GM18505 (cell line): Measurements from ENCODE around the gene ANP32A.

Experiments
- ATAC-seq: cut with Tn5 transposase; IDR thresholded peaks from one replicate; pipeline ENCODE4 v1.9.1; 2021; ENCODE audit not compliant: unreplicated experiment
- POLR2A ChIP-seq: IDR thresholded peaks from 4 replicates; pipeline ENCODE4 v1.6.1; 2011; ENCODE audit warnings: borderline replicate concordance; ENCODE audit not compliant: insufficient read depth, insufficient read length; ENCODE audit errors: extremely low read depth

The ANP32A gene

DNA sequence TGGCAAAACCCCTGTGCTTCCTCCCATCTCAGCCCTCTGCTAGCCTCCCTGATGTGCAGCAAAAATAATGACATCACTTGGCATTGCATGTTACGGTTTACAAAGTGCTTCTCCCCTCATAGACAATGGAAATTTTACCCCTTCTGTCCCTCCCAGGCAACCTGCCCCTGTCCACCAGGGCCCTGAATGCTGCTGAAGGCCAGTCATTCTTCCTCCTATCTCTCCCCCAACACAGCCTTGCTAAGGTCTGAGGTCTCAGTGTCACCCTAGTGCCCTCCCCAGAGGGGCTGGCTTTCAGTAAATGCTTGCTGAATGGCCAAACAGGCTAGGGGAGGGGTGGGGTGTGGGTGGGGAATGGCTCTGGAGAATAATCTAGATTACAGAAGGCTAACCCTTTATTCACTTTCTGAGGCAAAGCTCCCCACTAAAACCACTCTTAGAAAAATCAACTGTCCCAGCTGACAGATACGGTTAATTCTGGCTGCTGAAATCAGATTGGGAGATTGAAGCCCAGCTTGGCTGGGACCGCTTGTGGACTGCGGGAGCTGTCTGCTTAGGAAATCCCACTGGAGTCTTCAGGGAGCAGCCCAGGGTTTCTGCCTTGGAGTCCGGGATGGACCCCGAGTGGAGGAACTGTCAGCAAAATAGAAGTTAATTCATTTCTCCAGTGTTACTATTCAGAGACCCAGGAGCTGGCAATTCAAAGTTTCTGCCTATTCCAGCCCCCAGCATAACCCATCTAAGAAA, 22.9 kb downstream of the ANP32A start:
- ATAC-seq = no peak
- no peak for TF ChIP-seq POLR2A

- ATAC-seq = no peak
- TF ChIP-seq POLR2A = no peak
These were observed 23.5 kb downstream of the ANP32A start for GRCh38 chr15:68797191-68797590.

DNA sequence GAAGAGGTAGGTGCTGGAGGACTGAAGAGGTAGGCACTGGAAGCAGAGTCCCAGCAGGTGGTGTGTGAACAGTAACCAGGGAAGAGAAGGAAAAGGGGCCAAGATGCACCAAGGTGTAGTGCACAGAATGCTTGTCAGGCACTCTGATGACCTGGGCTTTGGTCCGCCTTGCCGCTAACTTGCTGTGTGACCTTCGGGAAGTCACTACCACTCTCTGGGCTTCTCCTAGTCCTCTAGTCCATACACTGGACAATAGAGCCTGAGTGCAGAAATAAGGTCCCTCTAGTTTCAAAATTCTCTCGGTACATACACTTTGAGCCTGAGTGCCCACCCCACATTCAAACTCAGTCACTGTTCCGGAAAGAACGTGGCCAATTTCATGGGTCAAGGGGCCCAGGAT, 24.1 kb downstream of the ANP32A start:
- ATAC-seq = no peak
- TF ChIP-seq POLR2A = no peak

DNA sequence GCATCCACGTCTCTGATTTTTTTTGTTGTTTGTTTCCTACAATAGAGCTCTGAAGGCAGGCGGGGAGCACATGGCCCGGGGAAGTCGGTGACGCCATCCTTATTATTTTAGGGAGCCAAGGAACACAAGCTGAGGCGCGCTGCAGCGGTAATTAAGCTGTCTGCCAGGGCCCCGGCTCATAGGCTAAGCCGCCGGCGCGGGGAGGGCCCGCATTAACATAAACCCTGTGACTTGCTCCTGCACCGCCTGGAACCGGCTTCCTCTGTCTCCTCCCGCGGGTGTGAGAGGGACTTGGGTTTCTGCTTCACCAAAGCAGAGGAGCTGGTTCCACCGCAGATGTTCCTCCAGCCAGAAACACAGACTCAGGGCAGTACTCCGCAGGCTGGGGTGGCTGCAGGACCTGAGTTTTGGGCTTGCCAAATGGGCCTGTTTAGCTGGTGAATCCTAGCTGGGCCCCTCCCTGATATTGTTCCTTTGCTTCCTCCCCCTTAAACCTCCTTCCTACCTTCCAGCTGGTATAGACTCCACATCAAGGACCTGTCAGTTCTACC, 25.3 kb downstream of the ANP32A start:
- ATAC-seq = peak; percentile 45
- peak; percentile 62 for TF ChIP-seq POLR2A

DNA sequence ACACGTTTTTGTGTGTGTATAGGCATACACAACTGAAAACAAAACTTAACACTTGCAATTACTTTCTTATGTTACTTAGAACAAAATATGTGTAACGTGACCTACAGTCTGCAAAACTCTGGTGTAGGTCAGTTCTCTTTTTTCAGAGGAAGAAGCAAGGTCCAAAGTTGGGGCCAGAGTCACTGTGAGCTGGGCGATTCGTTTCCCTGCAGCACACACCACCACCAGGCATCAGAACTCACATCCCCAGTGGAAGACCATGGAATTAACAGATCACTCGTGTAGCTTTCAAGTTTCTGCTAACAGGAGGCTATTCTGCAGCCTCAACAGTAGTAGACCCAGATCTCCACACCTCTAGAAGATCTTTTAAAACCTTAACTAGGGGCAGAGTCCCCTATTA, 25.8 kb downstream of the ANP32A start:
- ATAC-seq = no peak
- no peak for TF ChIP-seq POLR2A

GRCh38 chr15:68794307-68794706, 26.4 kb downstream of the ANP32A start:
- no peak for ATAC-seq
- no peak for TF ChIP-seq POLR2A

GRCh38 chr15:68793776-68794175, 26.9 kb downstream of the ANP32A start:
- ATAC-seq = no peak
- no peak for TF ChIP-seq POLR2A

DNA sequence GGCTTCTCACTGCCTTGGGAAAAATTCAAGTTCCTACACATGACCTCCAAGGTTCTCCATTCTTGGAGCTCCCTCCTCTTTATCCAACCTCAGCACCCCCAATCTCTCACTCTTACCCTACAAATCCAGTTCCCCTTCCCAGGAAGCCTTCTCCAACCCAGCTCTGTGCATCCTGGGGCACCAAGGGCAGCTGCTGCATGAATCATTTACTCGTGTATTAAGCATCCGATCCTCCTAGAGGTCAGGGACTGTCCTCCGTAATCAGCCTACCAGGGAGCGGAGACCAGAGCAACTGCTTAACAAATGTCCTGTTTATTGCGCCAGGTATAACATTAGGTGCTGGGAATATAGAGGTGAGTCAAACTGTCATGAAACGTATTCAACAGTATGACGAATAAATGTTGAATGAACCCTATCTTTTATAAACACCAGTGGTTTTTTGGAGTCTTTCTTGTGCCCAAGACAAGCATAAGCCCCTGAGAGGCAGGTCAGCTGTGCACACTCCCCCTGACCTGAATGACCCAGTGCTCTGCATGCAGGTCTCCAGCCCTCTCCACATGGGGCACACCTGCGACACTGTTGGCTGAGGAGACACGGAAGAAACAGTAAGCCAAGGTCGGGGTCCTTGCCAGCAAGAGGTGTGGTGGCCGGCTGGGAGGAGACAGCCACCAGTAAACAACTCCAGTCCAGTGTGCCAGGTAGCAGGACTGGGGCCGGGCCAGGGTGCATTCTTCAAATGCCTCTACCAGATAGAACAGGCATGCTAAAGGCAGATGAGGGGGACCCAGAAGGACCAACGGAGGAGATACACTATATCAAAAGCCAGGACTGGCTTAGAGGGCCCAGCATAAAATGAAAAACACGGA, 27.6 kb downstream of the ANP32A start:
- TF ChIP-seq POLR2A = no peak

DNA sequence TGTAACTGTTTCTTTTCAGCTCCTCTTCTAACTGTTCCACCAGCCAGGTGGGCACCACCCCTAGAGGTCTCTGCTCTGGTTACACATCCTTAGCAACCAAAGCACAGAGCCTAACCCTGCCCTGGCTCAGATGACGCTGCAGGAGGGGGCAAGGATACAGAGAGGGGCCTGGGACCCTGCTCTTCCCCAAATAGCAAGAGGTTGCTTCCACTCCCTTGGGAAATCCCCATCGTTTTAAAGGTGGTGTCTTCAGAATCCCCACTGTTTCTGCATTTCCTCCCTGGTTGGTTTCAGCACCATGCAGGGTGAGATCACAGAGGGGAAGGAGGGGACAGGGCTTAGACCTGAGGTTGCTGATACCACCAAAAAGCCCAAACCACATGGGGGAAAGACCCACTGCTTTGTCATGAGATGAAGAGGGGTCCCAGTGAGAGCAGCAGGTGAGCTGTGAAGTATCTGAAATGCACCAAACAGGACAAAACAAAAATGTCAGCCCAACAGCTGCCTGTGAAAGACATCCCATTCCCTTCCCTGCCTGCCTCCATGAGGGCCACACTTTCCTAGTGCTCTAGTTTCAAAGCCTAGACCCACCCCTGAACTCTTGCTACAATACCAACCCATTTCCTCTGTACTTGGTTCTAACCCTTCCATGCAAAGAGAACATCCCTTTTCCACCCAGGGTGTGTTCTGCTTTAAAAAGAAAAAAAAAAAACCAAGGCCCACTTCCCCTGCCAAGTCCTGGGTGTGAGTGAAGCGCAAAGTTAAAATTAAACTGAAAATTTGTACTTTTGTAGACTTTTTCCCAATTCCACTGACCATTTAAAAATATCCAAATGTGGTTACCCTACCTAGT, 29.0 kb downstream of the ANP32A start:
- peak; percentile 54 for ATAC-seq
- peak; percentile 27 for TF ChIP-seq POLR2A

More for the DNA sequence above, 27.6 kb downstream of the ANP32A start:
- no peak for ATAC-seq

- no peak for ATAC-seq
- TF ChIP-seq POLR2A = no peak
These were observed 29.8 kb downstream of the ANP32A start for GRCh38 chr15:68790910-68791309.

- ATAC-seq = no peak
- no peak for TF ChIP-seq POLR2A
These were observed 30.5 kb downstream of the ANP32A start for GRCh38 chr15:68790242-68790575.

- ATAC-seq = no peak
- TF ChIP-seq POLR2A = no peak
These were observed 31.0 kb downstream of the ANP32A start for GRCh38 chr15:68789534-68790241.
